Measurements from ENCODE around the gene FAM221B.

The FAM221B gene

DNA sequence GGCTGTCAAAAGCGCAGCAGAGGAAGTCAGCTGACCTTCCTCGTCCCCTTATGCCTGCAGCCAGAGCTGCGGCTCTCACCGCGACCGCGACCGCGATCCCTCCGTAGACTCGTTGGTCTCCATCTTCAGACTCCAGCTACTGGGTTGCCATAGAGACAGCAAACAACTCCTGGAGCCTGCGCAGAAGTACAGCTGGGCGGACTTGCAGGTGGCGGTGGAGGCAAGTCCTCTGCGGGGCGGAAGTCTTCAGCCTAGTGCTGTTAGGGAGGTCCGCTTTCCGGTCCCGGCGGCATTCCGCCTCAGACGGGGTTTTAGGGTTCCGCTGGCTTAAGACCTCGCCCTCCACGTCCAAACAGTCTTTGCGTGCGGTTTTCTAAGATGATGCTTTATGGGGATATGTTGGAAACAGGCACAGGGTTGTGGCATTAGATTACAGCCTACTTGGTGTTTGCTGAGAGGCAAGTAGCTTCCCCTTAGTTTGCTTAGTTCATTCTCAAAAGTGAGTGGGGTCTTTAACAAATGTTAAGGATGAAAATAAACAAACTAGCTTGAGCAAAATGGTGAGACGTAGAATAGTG lies 16.4 kb downstream of the FAM221B start, which contains the start of gene SPAG8:
Gene SPAG8 (minus strand): TSS at position 238 of the 578 bp plus-strand sequence. CDS start 115 bp downstream, at position 123.
- Histone ChIP-seq H3K27me3 (ENCODE audit: insufficient read depth, low read depth) (no peaks in the 10 kb centered on the region), H3K79me2 (ENCODE audit: insufficient read depth, low read depth) (no peaks in the 10 kb centered on the region), H3K27ac (peak within 1 kb of the TSS; percentile 65), H3K36me3 (ENCODE audit: insufficient read depth) (no peaks in the 10 kb centered on the region), H3K4me3 (IDR thresholded peaks at IDR 0.05; ENCODE audit: insufficient read depth, low read depth, low read length) (no peak within 1 kb of the TSS), H2AFZ (ENCODE audit: low read depth) (peak within 1 kb of the TSS; percentile 72), H4K20me1 (ENCODE audit: insufficient read depth) (no peaks in the 10 kb centered on the region), H3K4me1 (ENCODE audit: low read depth, poor library complexity, severe bottlenecking) (peaks cover 35% of the 10 kb centered on the region), H3K9ac (peak within 1 kb of the TSS; percentile 23), H3K4me2 (peak within 1 kb of the TSS; percentile 96)
- TF ChIP-seq, protein P1, sequence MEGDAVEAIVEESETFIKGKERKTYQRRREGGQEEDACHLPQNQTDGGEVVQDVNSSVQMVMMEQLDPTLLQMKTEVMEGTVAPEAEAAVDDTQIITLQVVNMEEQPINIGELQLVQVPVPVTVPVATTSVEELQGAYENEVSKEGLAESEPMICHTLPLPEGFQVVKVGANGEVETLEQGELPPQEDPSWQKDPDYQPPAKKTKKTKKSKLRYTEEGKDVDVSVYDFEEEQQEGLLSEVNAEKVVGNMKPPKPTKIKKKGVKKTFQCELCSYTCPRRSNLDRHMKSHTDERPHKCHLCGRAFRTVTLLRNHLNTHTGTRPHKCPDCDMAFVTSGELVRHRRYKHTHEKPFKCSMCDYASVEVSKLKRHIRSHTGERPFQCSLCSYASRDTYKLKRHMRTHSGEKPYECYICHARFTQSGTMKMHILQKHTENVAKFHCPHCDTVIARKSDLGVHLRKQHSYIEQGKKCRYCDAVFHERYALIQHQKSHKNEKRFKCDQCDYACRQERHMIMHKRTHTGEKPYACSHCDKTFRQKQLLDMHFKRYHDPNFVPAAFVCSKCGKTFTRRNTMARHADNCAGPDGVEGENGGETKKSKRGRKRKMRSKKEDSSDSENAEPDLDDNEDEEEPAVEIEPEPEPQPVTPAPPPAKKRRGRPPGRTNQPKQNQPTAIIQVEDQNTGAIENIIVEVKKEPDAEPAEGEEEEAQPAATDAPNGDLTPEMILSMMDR (conservative IDR thresholded peaks at IDR 0.05; ENCODE audit: low read depth, low read length): no peak

DNA sequence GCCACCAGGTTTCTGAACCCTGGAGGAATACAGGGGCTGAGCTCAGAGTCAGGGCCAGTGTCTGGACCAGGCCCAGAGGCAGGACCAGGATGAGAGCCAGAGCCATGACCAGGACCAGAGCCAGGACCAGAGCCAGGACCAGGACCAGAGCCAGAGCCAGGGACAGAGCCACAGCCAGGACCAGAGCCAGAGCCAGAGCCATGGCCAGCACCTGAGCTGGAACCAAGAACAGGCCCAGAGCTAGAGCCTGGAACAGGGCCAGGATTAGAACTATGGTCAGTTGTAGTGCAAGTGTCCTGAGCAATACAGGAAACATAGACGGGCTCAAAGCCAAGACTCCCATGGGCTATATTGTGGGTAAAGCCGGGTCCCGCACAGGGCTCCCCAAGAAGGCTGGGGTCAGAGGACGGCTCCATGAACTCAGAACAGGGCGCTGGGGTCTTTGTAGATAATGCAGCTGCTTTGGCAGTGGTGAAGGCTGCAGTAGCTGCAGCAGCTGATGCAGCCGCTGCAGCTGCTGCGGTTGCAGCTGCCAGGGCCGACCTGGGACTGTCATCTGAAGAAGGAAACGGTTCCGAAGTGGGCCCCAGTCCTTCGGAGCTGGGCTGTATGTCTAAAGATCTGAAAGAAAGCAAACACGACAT lies 17.0 kb downstream of the FAM221B start:
- H2AFZ ChIP-seq (ENCODE audit: low read depth): peak overlapping the region; percentile 72; the same call in 1 of the 2 replicates

DNA sequence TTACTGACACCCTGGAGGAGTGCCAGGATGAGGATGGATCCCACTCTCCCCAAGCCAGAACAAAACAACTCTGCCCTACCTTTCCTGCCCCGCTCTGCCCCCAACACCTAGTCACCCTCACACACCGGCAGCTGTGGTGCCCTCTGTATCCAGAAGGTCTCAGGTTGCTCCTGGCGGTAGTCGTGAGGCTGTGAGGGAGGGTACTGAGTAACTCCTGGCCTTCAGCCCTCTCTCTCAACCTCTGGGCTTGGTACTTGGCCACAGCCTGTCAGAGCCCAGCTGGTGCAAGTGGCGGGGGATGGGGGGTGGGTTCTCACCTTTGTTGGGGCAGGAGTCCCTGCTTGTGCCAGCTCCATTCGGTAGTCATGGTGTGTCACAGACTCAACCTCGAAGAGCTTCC lies 18.4 kb downstream of the FAM221B start:
- H3K36me3 ChIP-seq (ENCODE audit: insufficient read depth): no peaks in the 10 kb centered on the region
- H3K4me2 ChIP-seq: no peak overlapping the region
- no peak overlapping the region for H3K9ac ChIP-seq
- H3K27me3 ChIP-seq (ENCODE audit: insufficient read depth, low read depth): no peaks in the 10 kb centered on the region
- no peak overlapping the region for H3K27ac ChIP-seq
- H2AFZ ChIP-seq (ENCODE audit: low read depth): no peak overlapping the region
- no peaks in the 10 kb centered on the region for H4K20me1 ChIP-seq (ENCODE audit: insufficient read depth)
- TF ChIP-seq, protein P1 (conservative IDR thresholded peaks at IDR 0.05; ENCODE audit: low read depth, low read length): no peak
- H3K79me2 ChIP-seq (ENCODE audit: insufficient read depth, low read depth): no peaks in the 10 kb centered on the region
- H3K4me3 ChIP-seq (IDR thresholded peaks at IDR 0.05; ENCODE audit: insufficient read depth, low read depth, low read length): no peak overlapping the region
- H3K4me1 ChIP-seq (ENCODE audit: low read depth, poor library complexity, severe bottlenecking): peaks cover 35% of the 10 kb centered on the region

More for the DNA sequence above, 17.0 kb downstream of the FAM221B start:
- H3K4me1 ChIP-seq (ENCODE audit: low read depth, poor library complexity, severe bottlenecking): peaks cover 35% of the 10 kb centered on the region
- no peaks in the 10 kb centered on the region for H3K27me3 ChIP-seq (ENCODE audit: insufficient read depth, low read depth)
- peak overlapping the region; percentile 96 for H3K4me2 ChIP-seq
- H3K27ac ChIP-seq: peak overlapping the region; percentile 65
- H3K9ac ChIP-seq: peak overlapping the region; percentile 23
- no peaks in the 10 kb centered on the region for H3K36me3 ChIP-seq (ENCODE audit: insufficient read depth)
- H3K4me3 ChIP-seq (IDR thresholded peaks at IDR 0.05; ENCODE audit: insufficient read depth, low read depth, low read length): no peak overlapping the region
- TF ChIP-seq, protein P1 (conservative IDR thresholded peaks at IDR 0.05; ENCODE audit: low read depth, low read length): no peak
- no peaks in the 10 kb centered on the region for H3K79me2 ChIP-seq (ENCODE audit: insufficient read depth, low read depth)
- H4K20me1 ChIP-seq (ENCODE audit: insufficient read depth): no peaks in the 10 kb centered on the region

DNA sequence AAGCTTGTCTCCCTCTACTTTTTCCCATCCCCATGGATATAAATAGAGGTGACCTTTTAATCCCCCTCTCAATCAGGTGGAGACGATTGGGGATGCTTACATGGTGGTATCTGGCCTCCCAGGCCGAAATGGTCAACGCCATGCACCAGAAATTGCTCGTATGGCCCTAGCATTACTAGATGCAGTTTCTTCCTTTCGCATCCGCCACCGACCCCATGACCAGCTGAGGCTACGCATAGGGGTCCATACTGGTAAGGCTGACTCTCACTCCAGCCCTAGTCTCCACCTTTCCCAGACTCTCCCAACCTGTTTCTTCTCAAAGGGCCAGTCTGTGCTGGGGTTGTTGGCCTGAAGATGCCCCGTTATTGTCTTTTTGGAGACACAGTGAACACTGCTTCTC lies 20.1 kb downstream of the FAM221B start:
- Histone ChIP-seq H3K4me2 (no peak overlapping the region), H3K4me3 (IDR thresholded peaks at IDR 0.05; ENCODE audit: insufficient read depth, low read depth, low read length) (no peak overlapping the region), H3K27me3 (ENCODE audit: insufficient read depth, low read depth) (no peaks in the 10 kb centered on the region), H3K36me3 (ENCODE audit: insufficient read depth) (no peaks in the 10 kb centered on the region), H2AFZ (ENCODE audit: low read depth) (no peak overlapping the region), H3K4me1 (ENCODE audit: low read depth, poor library complexity, severe bottlenecking) (peaks cover 28% of the 10 kb centered on the region), H3K79me2 (ENCODE audit: insufficient read depth, low read depth) (no peaks in the 10 kb centered on the region), H3K27ac (no peak overlapping the region), H4K20me1 (ENCODE audit: insufficient read depth) (no peaks in the 10 kb centered on the region), H3K9ac (no peak overlapping the region)
- TF ChIP-seq, protein P1 (conservative IDR thresholded peaks at IDR 0.05; ENCODE audit: low read depth, low read length): no peak
